ENCODE measurements around the gene KCNMA1. TPM values are rescaled to one million over a fixed set of nuclear protein-coding genes. Genes with fewer than 3 reads are reported as not detected.

The KCNMA1 gene
- total and polyA plus RNA-seq, 7 donors: 15.3 to 427 (median 256) TPM

- intact Hi-C loops (cut with DNase I): no loop called here
- Histone ChIP-seq H3K27ac (peak overlapping the region in 1 of 4 donors; percentile 27), H3K27me3 (no peaks in the 10 kb centered on the region), H3K4me3 (no peak overlapping the region), H3K9me3 (no peaks in the 10 kb centered on the region), H3K4me1 (no peaks in the 10 kb centered on the region), H3K36me3 (no peaks in the 10 kb centered on the region)
- TF ChIP-seq CTCF (IDR thresholded peaks at IDR 0.05): no peak
- no peak for DNase-seq
- WGBS, 2 donors: 80 to 91% methylated on average over 3 of the region's 3 CpGs
Observed at GRCh38 chr10:76874896-76875295, 762.7 kb downstream of the KCNMA1 start.

DNA sequence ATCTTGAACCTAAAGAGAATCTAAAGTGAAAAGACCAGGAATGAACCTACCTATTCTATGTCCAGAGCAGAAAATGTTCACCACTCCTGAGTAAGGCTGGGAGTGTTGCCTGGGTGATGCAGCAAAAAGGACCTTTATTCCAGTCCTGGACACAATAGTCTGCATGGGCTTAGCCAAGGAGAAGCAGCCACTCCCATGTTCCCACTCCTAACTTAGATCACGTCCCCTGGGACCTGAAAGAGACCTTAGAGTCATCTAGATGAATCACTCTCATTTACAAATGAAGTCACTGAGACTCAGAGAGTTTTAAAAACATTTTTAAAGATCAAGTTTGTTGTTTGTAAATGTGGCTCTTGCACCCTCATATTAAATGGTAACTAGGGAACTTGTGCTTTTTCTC, 763.4 kb downstream of the KCNMA1 start:
- Histone ChIP-seq H3K36me3 (no peaks in the 10 kb centered on the region), H3K4me1 (no peaks in the 10 kb centered on the region), H3K27ac (no peak overlapping the region), H3K4me3 (no peak overlapping the region), H3K9me3 (no peaks in the 10 kb centered on the region), H3K27me3 (no peaks in the 10 kb centered on the region)
- intact Hi-C loops (cut with DNase I): no loop called here
- peak; percentile 72 for DNase-seq
- TF ChIP-seq POLR2AphosphoS5 (IDR thresholded peaks at IDR 0.05): peak in 1 of 4 donors; percentile 10
- TF ChIP-seq EP300 (IDR thresholded peaks at IDR 0.05): no peak
- TF ChIP-seq CTCF (IDR thresholded peaks at IDR 0.05): no peak
- TF ChIP-seq POLR2A (IDR thresholded peaks at IDR 0.05): no peak
- 59 to 72% methylated on average over 1 of the region's 1 CpG for WGBS, 2 donors

- H3K36me3 ChIP-seq: no peaks in the 10 kb centered on the region
- H3K4me3 ChIP-seq: no peak overlapping the region
- no peak for DNase-seq
- no peaks in the 10 kb centered on the region for H3K27me3 ChIP-seq
- 94% methylated on average over 2 of the region's 2 CpGs for WGBS, 2 donors
- intact Hi-C loops (cut with DNase I): no loop called here
- TF ChIP-seq CTCF (IDR thresholded peaks at IDR 0.05): no peak
- no peak for TF ChIP-seq POLR2AphosphoS5 (IDR thresholded peaks at IDR 0.05)
- TF ChIP-seq POLR2A (IDR thresholded peaks at IDR 0.05): no peak
- no peak for TF ChIP-seq EP300 (IDR thresholded peaks at IDR 0.05)
- H3K27ac ChIP-seq: no peak overlapping the region
- no peaks in the 10 kb centered on the region for H3K9me3 ChIP-seq
- peaks cover 0 to 11% (median 0%) of the 10 kb centered on the region in 4 donors for H3K4me1 ChIP-seq
Observed at GRCh38 chr10:76871697-76872295, 765.8 kb downstream of the KCNMA1 start.

DNA sequence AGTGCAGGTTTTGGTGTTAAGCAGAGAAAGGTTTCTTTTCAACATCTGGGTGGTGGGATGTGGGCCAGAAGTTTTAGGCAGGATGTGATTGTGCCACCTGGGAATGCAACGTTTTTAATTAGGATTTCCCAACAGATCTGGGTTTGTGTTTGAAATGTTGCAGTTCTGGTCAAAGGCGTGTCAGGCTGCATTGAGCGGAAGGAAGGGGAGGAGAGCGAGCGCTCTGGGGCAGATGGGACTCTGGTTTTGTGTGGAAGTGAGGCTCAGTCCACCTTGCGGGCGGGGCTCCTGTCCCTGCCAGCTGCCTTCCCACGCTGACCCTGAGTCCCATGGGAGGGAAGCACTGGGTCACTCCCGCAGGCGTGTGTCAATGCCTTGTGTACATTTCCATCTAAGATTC, 767.7 kb downstream of the KCNMA1 start:
- 59 to 83% methylated on average over 10 of the region's 10 CpGs for WGBS, 2 donors
- TF ChIP-seq CTCF (IDR thresholded peaks at IDR 0.05) (no peak), POLR2AphosphoS5 (IDR thresholded peaks at IDR 0.05) (no peak), EP300 (IDR thresholded peaks at IDR 0.05) (no peak), POLR2A (IDR thresholded peaks at IDR 0.05) (no peak)
- no peak for DNase-seq

More for the DNA sequence above, 767.7 kb downstream of the KCNMA1 start:
- intact Hi-C loops (cut with DNase I): no loop called here
- no peaks in the 10 kb centered on the region for H3K27me3 ChIP-seq
- H3K4me1 ChIP-seq: peaks cover 0 to 17% (median 0%) of the 10 kb centered on the region in 4 donors
- H3K9me3 ChIP-seq: no peaks in the 10 kb centered on the region
- no peak overlapping the region for H3K4me3 ChIP-seq
- no peak overlapping the region for H3K27ac ChIP-seq
- no peaks in the 10 kb centered on the region for H3K36me3 ChIP-seq
